Measurements from ENCODE around the gene BBS4.

- TF ChIP-seq CTCF (conservative IDR thresholded peaks at IDR 0.05) (no peak), EZH2 (IDR thresholded peaks at IDR 0.05; ENCODE audit: low read depth) (no peak)
Measured at GRCh38 chr15:72724028-72724427, 38.0 kb downstream of the BBS4 start.

Data from PC-9 (cell line).